ENCODE measurements around the gene SLC26A8. TPM values are rescaled to one million over a fixed set of nuclear protein-coding genes. Genes with fewer than 3 reads are reported as not detected.
A peak's percentile ranks its signal among the peaks of the same experiment; 100 is the strongest.

Gene SLC26A8
- total and polyA plus RNA-seq, 2 of the 13 experiments (the other 11 are each of a cell fraction or from before 2014, with no cell fraction given), result 0.46 TPM; not detected in 1

DNA sequence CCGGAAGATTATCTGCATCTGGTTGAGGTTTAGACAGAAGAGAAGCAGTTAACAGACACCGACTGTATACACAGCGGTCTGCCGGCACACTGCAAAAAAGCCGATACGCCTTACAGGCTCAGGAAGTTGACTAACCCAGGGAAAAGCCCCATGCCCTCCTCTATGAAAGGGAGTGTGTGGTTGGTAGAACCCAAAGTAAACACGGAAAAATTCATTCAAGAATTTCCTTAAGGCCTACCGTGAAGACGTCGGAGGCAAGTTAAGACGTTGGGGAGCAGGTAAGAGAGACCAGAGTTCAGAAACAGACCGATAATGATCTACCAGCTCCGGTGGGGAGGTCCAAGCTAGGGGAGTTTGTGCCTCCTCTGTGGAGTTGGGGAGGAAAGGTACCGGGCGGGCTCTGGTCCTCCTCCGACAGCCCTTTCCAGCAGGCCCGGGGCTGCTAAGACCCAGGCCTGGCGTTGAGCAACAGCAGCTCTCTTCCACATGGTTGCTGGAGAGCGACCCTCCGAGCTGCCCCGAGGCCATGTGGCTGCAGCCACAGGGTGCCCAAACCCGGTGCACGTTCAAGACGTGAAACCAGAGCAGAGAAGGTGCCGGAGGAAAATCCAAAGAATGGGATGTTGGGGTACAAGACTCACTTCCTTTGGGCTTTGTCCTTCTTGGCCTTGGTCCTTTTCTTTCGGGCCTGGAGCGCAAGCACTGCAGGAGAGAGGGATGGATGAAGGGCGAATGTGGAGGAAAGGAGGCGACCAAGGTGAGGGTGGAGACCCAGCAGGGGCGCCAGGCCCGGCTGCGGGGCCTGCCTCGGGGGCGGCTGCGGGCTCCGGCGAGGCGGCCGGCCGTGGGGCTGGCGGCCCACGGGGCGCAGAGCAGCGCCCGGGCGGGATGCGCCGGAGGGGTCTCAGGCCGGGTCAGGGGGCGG is 104.4 kb downstream of the SLC26A8 start:
- CTCF ChIA-PET (ENCODE audit: low intra/inter-chr PET ratio, low total read pairs), result no interaction called here
- Histone ChIP-seq H3K36me3 (replicated peaks in 1 of 2; ENCODE audit: control insufficient read depth in 1 of 2, insufficient read depth in 2 of 2, low read length in 2 of 2) (peaks cover 2 to 15% of the 10 kb centered on the region in 2 experiments; a peak in 4 of 5 replicates), H3K9ac (ENCODE audit: insufficient read depth, low read depth, low read length) (peak overlapping the region; percentile 98), H3K4me1 (ENCODE audit: insufficient read depth, low read length) (peaks cover 56% of the 10 kb centered on the region), H3K79me2 (ENCODE audit: insufficient read depth, low read length) (peaks cover 58% of the 10 kb centered on the region), H3K27ac (ENCODE audit: extremely low read length, insufficient read depth, low read length) (peak overlapping the region; percentile 80), H3K9me3 (ENCODE audit: low read length) (no peaks in the 10 kb centered on the region), H4K20me1 (ENCODE audit: insufficient read depth, low read length) (peaks cover 32% of the 10 kb centered on the region), H3K4me2 (ENCODE audit: low read depth, low read length) (peak overlapping the region; percentile 97), H3K27me3 (ENCODE audit: control insufficient read depth in 1 of 2, insufficient read depth in 2 of 2, low read length in 2 of 2) (no peaks in the 10 kb centered on the region; a peak in 1 of 5 replicates), H3K4me3 (replicated peaks in 1 of 3; ENCODE audit: insufficient read depth in 1 of 3, low read depth in 2 of 3, low read length in 3 of 3) (peak overlapping the region; percentile 72 to 93 (median 84)), H2AFZ (ENCODE audit: low read length) (no peak overlapping the region)
- no TSS peak for BruUV-seq (replicated peaks)
- FAIRE-seq (peak; percentile 86), ATAC-seq (peak; percentile 43), DNase-seq (ENCODE audit: low spot score) (peak; percentile 56)
- intact Hi-C loops (cut with micrococcal nuclease; ENCODE audit: unreplicated experiment), result loop anchor here (5.0 kb wide), 2 partner anchors 107 to 1258 kb away; partner anchors contain the start of gene MAPK14
- in situ Hi-C loops (cut with HindIII; ENCODE audit: extremely low pct_ligation_motif_present, low pct_unique_long_range_greater_than_20kb), result no loop called here
- WGBS (ENCODE audit: low lambda C conversion rate), result 0% methylated on average over 22 of the region's 50 CpGs
- POLR2A ChIA-PET, result interaction anchor here (0.6 to 1.3 kb wide), 2 partner anchors 106 to 422 kb away, joined by 3 read pairs; no protein-coding TSS in a partner anchor
- TF ChIP-seq PITX1 (CRISPR knock-in tag; IDR thresholded peaks at IDR 0.05) (peak; percentile 55; the same call in 1 of the 2 replicates), MYNN (CRISPR knock-in tag; IDR thresholded peaks at IDR 0.05; ENCODE audit: low read depth) (peak; percentile 88; the same call in 1 of the 2 replicates), ZNF781 (CRISPR knock-in tag; IDR thresholded peaks at IDR 0.05; ENCODE audit: borderline replicate concordance, not compliant biosample characterization) (peak; percentile 21), ZNF572 (CRISPR knock-in tag; IDR thresholded peaks at IDR 0.05) (no peak), HNF4A (CRISPR knock-in tag; IDR thresholded peaks at IDR 0.05) (0 out of 2 replicates have a peak, but pooled peaks have one; percentile 36), ZNF350 (CRISPR knock-in tag; IDR thresholded peaks at IDR 0.05; ENCODE audit: borderline replicate concordance, low read depth) (peak; percentile 84), FOSL1 (CRISPR knock-in tag; IDR thresholded peaks at IDR 0.05; ENCODE audit: borderline replicate concordance) (0 out of 2 replicates have a peak, but pooled peaks have one; percentile 11), STAG1 (CRISPR knock-in tag; IDR thresholded peaks at IDR 0.05) (0 out of 2 replicates have a peak, but pooled peaks have one; percentile 2), CEBPG (CRISPR knock-in tag; IDR thresholded peaks at IDR 0.05) (peak; percentile 77), HOXD1 (CRISPR knock-in tag; IDR thresholded peaks at IDR 0.05) (0 out of 2 replicates have a peak, but pooled peaks have one; percentile 51), ZNF121 (CRISPR knock-in tag; IDR thresholded peaks at IDR 0.05) (peak; percentile 28; the same call in 1 of the 2 replicates), TMF1 (CRISPR knock-in tag; IDR thresholded peaks at IDR 0.05; ENCODE audit: low read depth) (no peak), GABPA (IDR thresholded peaks at IDR 0.05; ENCODE audit: low read depth, low read length) (no peak), GABPA (CRISPR knock-in tag; IDR thresholded peaks at IDR 0.05; ENCODE audit: low read depth) (0 out of 2 replicates have a peak, but pooled peaks have one; percentile 20), ESRRA (CRISPR knock-in tag; IDR thresholded peaks at IDR 0.05; ENCODE audit: low read depth) (0 out of 2 replicates have a peak, but pooled peaks have one; percentile 26), MED1 (CRISPR knock-in tag; IDR thresholded peaks at IDR 0.05) (peak; percentile 30; the same call in 1 of the 2 replicates), ZNF331 (CRISPR knock-in tag; IDR thresholded peaks at IDR 0.05) (peak; percentile 58; the same call in 1 of the 2 replicates), BRCA1 (CRISPR knock-in tag; IDR thresholded peaks at IDR 0.05) (no peak), GLI4 (CRISPR knock-in tag; IDR thresholded peaks at IDR 0.05; ENCODE audit: borderline replicate concordance) (peak; percentile 87; the same call in 1 of the 2 replicates), RNF2 (conservative IDR thresholded peaks at IDR 0.05; ENCODE audit: low read depth) (peak; percentile 67; the same call in 1 of the 2 replicates), ZNF263 (CRISPR knock-in tag; IDR thresholded peaks at IDR 0.05) (0 out of 2 replicates have a peak, but pooled peaks have one; percentile 28), THAP11 (CRISPR knock-in tag; IDR thresholded peaks at IDR 0.05) (peak; percentile 44; the same call in 1 of the 2 replicates)
- TF ChIP-seq, protein P1, sequence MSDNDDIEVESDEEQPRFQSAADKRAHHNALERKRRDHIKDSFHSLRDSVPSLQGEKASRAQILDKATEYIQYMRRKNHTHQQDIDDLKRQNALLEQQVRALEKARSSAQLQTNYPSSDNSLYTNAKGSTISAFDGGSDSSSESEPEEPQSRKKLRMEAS (IDR thresholded peaks at IDR 0.05), result peak; percentile 87
- TF ChIP-seq, protein P2, sequence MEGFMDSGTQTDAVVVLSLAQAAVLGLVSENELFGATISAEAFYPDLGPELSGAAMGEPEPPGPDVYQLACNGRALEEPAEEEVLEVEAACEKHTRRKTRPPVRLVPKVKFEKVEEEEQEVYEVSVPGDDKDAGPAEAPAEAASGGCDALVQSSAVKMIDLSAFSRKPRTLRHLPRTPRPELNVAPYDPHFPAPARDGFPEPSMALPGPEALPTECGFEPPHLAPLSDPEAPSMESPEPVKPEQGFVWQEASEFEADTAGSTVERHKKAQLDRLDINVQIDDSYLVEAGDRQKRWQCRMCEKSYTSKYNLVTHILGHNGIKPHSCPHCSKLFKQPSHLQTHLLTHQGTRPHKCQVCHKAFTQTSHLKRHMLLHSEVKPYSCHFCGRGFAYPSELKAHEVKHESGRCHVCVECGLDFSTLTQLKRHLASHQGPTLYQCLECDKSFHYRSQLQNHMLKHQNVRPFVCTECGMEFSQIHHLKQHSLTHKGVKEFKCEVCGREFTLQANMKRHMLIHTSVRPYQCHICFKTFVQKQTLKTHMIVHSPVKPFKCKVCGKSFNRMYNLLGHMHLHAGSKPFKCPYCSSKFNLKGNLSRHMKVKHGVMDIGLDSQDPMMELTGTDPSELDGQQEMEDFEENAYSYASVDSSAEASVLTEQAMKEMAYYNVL (CRISPR knock-in tag; IDR thresholded peaks at IDR 0.05; ENCODE audit: borderline replicate concordance), result peak; percentile 28
